Motor neuron (in vitro differentiated cells): ENCODE data around the gene PPP1R13B. TPM values are rescaled to one million over a fixed set of nuclear protein-coding genes. Genes with fewer than 3 reads are reported as not detected.

Source experiments
- ATAC-seq, 8 experiments: fragments of 200-7000 bp; cut with Tn5 transposase; replicated peaks in 6 of 8; 2 replicates each; pipeline ENCODE4 v1.8.0; 2021; ENCODE audit warnings: mild to moderate bottlenecking in 8 of 8, moderate library complexity in 8 of 8
- H3K27ac ChIP-seq, 2 donors: fragments of 250-450 bp; sonication (Bioruptor Pico); 2 replicates each; pipeline ENCODE4 v1.9.0; 2021; ENCODE audit warnings: antibody characterized with exemption in 2 of 2, mild to moderate bottlenecking in 2 of 2, moderate library complexity in 1 of 2
- H3K4me1 ChIP-seq, 2 donors: fragments of 250-450 bp; sonication (Bioruptor Pico); replicated peaks in 1 of 2; 2 replicates each; pipeline ENCODE4 v1.6.1; 2021; ENCODE audit warnings: antibody characterized with exemption in 2 of 2, mild to moderate bottlenecking in 2 of 2, moderate library complexity in 1 of 2
- H3K4me3 ChIP-seq, 5 donors: fragments of 250-450 bp; sonication (Bioruptor Pico); 2 replicates each; pipeline ENCODE4 v1.9.0; 2021; ENCODE audit warnings: antibody characterized with exemption in 5 of 5, mild to moderate bottlenecking in 5 of 5, moderate library complexity in 4 of 5
- WGBS, 10 experiments: fragments of 450-650 bp; shearing (Covaris generic); methylation state at CpG; one replicate each; pipeline ENCODE4 v1.0.0; 2022; 5-methylcytosine and 5-hydroxymethylcytosine counted together
- in situ Hi-C, 9 experiments: fragments of 400-800 bp; cut with MboI; loops; one replicate each; pipeline ENCODE4 v1.15.0; 2021; ENCODE audit warnings: low sequenced_read_pairs in 9 of 9, low pct_unique_long_range_greater_than_20kb in 2 of 9; ENCODE audit not compliant: unreplicated experiment in 9 of 9
- total RNA-seq, 8 experiments: library from RNA; unstranded; fragments of 300-600 nt; gene quantifications; 2 replicates each; pipeline versions ENCODE4 v1.2.3 to v1.2.4, GENCODE V29; 2022

Gene PPP1R13B
- total RNA-seq, 8 experiments from 2014 or later = 3.0 to 10.6 (median 8.6) TPM

DNA sequence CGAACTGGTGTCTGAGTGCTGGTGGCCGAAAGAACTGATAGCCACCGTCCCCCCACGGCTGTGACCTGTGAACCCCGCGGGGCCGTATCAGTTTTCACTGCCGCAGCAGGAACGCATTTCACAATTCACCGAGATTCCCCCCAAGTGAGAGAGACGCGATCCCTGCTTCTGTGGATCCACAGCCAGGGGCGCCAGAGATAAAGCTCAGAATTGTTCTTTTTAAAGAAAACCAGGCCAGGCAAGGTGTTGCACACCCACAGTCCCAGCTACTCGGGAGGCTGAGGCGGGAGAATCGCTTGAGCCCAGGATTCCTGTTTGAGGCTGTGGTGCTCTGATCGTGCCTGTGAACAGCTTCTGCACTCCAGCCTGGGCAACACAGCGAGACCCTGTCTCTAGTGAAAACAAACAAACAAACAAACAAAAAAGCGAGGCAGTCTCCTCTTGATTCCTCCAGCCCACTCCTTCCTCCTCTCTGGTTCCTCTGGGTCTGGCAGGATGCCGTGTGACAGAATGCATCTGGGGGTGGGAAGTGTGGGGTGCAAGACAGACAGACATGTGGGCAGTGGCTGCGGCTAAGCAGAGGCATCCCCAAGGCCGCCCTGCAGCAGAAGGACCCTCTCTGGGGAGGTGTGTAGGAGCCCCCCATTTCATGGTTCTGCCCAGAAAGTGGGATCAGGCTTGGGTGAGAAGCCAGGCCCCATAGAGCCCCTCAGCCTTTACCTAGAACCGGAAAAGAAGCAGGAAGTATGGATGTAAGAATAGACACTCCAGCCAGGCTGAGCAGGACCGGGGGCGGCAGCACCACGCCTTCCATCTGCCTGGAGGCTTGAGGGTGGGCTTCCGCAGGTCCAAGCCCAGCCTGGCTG is 39.2 kb upstream of the PPP1R13B start:
- 30 to 100% (median 61%) methylated on average over 1 to 13 of the region's 27 CpGs; no CpG with 5 or more reads in 3 of the 10 experiments for WGBS, 10 experiments
- Histone ChIP-seq H3K4me3 (no peak overlapping the region), H3K4me1 (no peaks in the 10 kb centered on the region), H3K27ac (no peak overlapping the region)
- in situ Hi-C loops = no loop called here
- no peak for ATAC-seq

DNA sequence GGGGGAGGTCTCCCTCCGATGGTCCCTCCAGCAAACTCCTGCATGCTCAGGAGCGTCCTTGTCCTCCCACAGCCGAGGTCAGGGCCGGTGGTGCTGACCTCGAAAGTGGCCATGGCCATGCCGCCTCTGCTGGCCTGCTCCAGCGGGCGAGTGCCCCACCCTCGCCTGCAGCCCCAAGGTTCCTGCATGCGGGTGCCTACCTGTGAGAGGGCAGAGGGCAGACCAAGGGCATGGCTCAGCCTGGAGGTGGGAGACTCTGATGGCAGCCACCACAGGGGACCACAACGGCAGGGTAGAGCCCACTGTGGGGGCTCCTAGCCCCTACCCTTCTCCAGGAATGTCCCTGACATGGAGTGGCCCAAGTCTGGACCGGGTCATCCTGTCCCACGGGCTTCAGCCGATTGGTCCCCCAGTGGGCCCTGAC is 38.1 kb upstream of the PPP1R13B start:
- Histone ChIP-seq H3K4me3 (no peak overlapping the region), H3K4me1 (peaks cover 6% of the 10 kb centered on the region in 2 donors), H3K27ac (no peak overlapping the region)
- in situ Hi-C loops = no loop called here
- 80 to 90% (median 90%) methylated on average over 2 to 4 of the region's 14 CpGs; no CpG with 5 or more reads in 7 of the 10 experiments for WGBS, 10 experiments
- ATAC-seq = no peak

DNA sequence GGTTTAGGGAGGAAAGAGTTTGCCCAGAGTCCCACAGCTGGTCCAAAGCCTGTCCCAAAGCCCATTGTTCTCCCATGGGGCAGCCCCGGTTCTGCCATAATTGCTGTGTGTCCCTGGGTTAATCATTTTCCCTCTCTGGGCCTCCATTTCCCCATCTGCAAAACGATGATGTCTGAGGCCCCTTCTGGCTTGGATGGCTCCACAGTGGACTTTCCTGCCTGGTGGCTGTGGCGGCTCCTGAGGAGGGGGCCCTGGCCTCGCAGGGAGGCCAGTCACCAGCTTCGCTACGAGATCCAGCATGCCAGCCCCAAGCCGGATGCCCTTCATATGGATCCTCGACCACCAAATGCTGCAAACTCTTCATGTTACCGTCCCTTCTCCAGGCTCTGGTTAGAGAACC is 37.5 kb upstream of the PPP1R13B start:
- no peak for ATAC-seq
- Histone ChIP-seq H3K27ac (no peak overlapping the region), H3K4me3 (no peak overlapping the region), H3K4me1 (peaks cover 13% of the 10 kb centered on the region in 2 donors)
- 64 to 86% (median 80%) methylated on average over 1 to 8 of the region's 9 CpGs; no CpG with 5 or more reads in 5 of the 10 experiments for WGBS, 10 experiments
- in situ Hi-C loops = no loop called here

DNA sequence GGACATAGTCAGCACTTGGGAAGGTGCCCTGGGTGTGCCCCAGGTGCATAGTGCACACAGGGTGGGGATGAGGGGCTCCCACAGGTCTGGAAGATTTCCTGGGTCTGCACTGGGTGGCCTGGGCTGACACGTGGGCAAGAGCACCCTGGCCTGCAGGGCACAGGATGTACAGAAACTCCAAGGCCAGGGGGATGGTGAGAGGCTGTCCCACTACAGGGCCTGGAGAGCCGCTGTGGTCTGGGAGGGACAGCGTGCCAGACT is 35.8 kb upstream of the PPP1R13B start:
- in situ Hi-C loops = no loop called here
- Histone ChIP-seq H3K4me3 (no peak overlapping the region), H3K27ac (no peak overlapping the region), H3K4me1 (peaks cover 14 to 15% of the 10 kb centered on the region in 2 donors)
- WGBS, 10 experiments = 82% methylated on average over 3 of the region's 3 CpGs; no CpG with 5 or more reads in 9 of the 10 experiments
- no peak for ATAC-seq

DNA sequence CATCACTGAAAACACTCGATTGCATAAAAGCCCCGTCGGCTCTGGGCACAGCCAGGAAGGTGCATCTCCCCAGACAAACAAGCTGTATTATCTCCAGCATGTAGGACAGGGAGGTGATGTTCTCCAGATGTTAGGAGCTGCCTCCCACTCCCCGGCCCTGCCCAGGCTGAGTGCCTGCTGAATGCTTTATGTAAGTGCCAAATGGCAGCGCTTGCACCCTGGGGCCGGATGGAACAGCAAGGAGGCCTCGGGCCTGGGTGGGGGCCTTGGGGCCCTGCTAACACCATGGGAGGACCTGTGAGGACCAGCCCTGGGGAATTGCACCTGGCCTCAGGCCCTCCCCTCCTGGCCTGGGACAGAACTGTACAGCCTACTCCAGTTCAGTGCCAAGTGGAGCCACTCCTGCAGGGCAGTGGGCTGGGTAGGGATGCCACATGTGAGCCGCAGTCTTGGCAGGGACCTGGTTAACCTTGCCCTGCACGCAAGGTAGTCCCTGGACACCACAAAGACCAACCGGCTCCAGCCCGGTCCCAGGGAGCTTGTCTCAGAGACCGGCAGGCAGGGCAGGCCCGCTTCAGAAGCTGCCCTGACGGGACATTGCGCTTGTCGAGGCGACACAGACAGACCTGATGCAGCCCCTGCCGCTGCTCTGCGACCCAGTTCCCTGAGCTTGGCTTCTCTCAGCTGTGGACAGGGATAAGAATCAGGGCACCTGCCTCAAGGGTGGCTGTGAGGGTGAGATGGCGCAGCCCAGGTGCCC is 35.3 kb upstream of the PPP1R13B start:
- in situ Hi-C loops = no loop called here
- 0 to 90% (median 57%) methylated on average over 1 to 3 of the region's 20 CpGs; no CpG with 5 or more reads in 4 of the 10 experiments for WGBS, 10 experiments
- no peak overlapping the region for H3K27ac ChIP-seq
- peaks cover 14 to 15% of the 10 kb centered on the region in 2 donors for H3K4me1 ChIP-seq
- H3K4me3 ChIP-seq = no peak overlapping the region
- peak in 3 of 8 experiments; percentile 52 to 70 (median 53) for ATAC-seq

DNA sequence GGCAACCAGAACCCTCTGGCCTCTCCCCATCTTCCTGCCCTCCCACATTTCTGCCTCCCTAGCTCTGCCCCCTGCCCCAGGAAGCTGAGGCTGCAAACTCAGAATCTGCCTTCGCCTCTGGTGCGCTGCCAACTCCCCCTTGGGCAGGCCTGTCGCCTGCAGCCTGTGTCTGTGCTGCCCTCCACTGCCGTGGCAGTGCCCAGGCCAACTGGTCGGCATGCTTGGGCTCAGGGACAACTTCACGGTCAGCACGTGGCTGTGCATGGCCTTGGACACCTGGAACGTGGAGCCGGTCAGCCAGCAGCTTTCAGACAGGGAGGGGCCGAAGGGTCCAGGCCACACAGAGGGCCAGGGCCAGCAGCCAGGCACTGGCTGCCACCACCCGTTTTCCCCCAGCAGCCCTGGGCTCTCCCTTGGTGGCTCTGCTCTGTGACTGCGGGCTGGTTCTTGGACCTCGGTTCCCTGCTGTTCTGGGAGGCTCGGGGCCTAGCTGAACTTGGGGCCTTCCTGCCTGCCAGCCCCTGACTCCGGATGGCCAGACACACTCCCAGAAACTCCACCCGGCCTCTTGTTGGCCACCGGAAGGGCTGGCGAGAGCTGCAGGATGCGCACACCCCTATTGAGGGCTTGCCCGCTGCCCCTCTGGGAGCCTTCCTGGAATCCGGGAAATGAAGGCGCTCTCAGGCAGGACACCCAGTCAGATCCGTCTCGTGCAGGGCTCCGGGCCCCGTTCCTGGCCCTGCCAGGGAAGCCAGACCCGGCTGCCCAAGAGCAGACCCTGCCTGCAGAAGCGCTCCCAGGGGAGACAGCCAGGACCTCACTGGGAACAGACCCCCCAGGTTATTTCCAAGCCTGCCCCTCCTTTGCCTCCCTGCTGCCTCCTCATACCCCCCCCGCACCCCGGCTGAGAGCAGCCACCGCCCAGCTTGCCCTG is 34.2 kb upstream of the PPP1R13B start:
- H3K27ac ChIP-seq = no peak overlapping the region
- ATAC-seq = peak in 5 of 8 experiments; percentile 5 to 20 (median 8)
- 72 to 100% (median 82%) methylated on average over 1 to 10 of the region's 31 CpGs; no CpG with 5 or more reads in 6 of the 10 experiments for WGBS, 10 experiments
- H3K4me3 ChIP-seq = no peak overlapping the region
- H3K4me1 ChIP-seq = peaks cover 14 to 15% of the 10 kb centered on the region in 2 donors
- in situ Hi-C loops = no loop called here

DNA sequence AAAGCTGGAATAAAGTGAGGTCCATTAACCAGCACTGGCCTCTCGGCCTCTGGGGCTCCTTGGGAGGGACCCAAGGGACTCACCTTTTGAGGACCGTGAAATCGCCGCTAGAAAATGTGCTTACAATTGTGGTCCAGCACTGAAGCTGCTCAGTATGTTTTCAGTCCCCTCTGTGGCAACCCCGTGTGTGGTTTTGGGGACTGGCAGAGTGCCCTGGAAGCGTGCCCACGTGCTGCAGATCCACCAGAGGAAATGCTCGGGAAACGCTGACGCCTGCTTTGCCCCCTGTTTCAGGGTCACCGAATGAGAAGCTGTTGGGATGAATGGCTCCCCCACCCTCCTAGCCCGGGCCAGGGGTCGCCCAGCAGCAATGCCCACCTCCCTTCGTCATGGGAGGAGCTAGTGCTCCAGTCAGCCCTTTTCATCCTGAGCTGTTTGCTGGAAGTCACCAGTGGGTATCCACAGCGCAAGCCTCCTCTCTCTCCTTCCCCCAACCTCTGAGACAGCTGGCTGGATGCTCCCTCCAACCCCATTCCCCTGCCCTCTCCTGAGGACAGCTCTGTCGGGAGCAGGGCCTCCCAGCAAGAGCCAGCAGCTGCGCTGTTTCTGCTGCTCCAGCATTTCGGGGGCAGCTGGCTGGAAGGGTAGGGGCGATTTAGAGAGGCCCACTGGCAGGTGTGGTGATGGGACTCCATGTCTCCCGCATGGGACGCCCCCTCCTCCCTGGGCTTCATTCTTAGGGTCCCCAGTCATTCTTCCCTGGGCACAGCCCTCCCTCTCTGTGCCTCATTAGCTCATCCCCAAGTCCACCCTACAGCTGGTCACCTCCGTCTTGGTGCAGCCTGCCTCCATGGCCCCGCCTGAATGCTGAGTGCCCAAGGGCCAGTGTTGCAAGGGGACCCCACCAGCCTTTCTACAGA is 33.2 kb upstream of the PPP1R13B start:
- Histone ChIP-seq H3K27ac (no peak overlapping the region), H3K4me3 (no peak overlapping the region), H3K4me1 (peaks cover 14 to 15% of the 10 kb centered on the region in 2 donors)
- 23 to 61% (median 54%) methylated on average over 1 to 12 of the region's 23 CpGs; no CpG with 5 or more reads in 3 of the 10 experiments for WGBS, 10 experiments
- ATAC-seq = peak in 7 of 8 experiments; percentile 11 to 76 (median 73)
- in situ Hi-C loops = no loop called here

DNA sequence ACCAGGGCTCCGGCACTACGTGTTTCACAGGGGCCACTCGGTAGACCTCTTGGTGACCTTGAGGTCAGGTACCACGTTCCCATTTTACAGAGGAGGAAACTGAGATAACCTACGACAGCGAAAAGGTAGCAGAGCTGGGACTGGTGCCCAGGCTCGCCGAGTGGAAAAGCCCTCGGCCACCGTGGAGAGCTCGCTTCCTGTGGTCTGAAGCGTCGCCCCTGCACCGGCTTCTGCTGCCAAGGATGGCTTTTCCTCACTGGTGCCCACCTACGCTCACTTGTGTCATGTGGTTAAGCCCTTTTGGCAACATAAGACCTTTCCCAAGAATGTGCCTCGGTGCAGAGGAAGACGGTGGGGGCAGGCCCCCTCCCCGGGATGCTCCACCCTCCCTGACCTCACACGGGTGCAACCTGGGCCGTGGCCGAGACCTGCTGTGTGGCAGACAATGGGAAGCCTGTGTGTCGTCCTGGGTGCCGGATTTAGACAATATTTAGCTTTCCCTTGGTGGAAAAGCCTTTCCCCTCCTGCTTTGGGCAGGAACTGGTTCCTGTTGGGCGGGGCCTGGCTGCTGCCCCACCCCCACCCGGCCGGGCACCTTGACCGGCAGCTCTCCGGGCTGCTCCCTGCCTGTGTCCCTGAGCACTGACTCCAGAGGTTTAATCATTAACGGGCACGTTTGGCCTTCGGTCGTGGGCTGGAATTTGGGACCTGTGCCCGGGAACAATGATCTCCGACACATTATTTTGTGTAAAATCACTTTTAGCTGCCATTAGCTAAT is 32.4 kb upstream of the PPP1R13B start:
- Histone ChIP-seq H3K27ac (no peak overlapping the region), H3K4me3 (no peak overlapping the region), H3K4me1 (peaks cover 14 to 15% of the 10 kb centered on the region in 2 donors)
- ATAC-seq = peak; percentile 29 to 45 (median 38)
- WGBS, 10 experiments = 13 to 100% (median 46%) methylated on average over 2 to 10 of the region's 34 CpGs; no CpG with 5 or more reads in 2 of the 10 experiments
- in situ Hi-C loops = no loop called here

DNA sequence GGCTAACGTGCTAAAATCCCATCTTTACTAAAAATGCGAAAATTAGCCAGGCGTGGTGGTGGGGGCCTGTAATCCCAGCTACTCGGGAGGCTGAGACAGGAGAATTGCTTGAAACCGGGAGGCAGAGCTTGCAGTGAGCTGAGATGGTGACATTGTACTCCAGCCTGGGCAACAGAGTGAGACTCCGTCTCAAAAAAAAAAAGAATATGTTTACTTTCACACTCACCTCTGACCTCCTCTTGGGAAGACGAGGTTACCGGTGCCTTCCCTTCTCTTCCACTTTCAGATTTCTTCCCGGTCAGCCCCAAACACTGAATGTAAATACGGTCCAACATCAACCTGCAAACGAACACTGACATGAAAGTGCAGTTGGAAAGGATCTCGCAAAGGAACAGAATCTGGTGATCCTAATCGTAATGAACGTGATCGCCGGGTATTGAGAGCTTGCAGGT is 31.8 kb upstream of the PPP1R13B start:
- no peak overlapping the region for H3K27ac ChIP-seq
- no peak overlapping the region for H3K4me3 ChIP-seq
- in situ Hi-C loops = no loop called here
- H3K4me1 ChIP-seq = peaks cover 14 to 15% of the 10 kb centered on the region in 2 donors
- ATAC-seq = no peak
- WGBS, 10 experiments = 87 to 100% (median 92%) methylated on average over 3 to 12 of the region's 16 CpGs; no CpG with 5 or more reads in 4 of the 10 experiments

DNA sequence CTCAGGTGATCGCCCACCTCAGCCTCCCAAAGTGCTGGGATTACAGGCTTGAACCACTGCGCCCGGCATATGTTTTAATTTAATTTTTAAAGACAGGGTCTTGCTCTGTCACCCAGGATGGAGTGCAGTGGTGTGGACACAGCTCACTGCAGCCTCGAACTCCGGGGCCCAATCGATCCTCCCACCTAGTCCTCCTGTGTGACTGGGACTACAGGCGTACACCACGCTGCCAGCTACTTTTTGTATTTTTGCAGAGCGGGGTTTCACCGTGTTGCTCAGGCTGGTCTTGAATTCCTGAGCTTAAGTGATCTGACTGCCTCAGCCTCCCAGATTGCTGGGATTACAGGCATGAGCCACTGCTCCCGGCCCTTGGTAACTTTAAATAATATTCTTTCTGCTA is 30.8 kb upstream of the PPP1R13B start:
- Histone ChIP-seq H3K27ac (no peak overlapping the region), H3K4me3 (no peak overlapping the region), H3K4me1 (peaks cover 14 to 15% of the 10 kb centered on the region in 2 donors)
- in situ Hi-C loops = no loop called here
- WGBS, 10 experiments = 71 to 100% (median 90%) methylated on average over 1 to 8 of the region's 11 CpGs; no CpG with 5 or more reads in 1 of the 10 experiments
- no peak for ATAC-seq

DNA sequence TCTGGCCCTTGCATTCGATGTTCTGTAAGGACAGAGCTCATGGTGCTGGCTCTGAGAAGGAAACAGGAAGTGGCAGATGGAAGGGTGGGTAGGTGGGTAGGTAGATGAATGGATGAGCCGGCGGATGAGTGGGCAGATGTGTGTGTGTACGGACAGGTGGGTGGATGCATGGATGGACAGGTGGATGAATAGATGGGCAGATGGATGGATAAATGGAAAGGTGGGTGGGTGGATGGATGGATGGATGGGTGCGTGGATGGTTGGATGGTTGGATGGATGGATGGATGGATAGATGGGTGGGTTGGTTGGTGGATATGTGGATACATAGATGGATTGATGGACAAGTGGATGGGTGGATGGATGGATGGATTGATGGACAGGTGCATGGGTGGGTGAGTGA is 27.6 kb upstream of the PPP1R13B start:
- in situ Hi-C loops = no loop called here
- Histone ChIP-seq H3K27ac (no peak overlapping the region), H3K4me1 (peaks cover 3 to 8% of the 10 kb centered on the region in 2 donors), H3K4me3 (no peak overlapping the region)
- ATAC-seq = no peak
- WGBS, 10 experiments = 0 to 100% (median 83%) methylated on average over 1 to 3 of the region's 5 CpGs; no CpG with 5 or more reads in 1 of the 10 experiments
